ENCODE data around the gene LYZL6.

The LYZL6 gene

DNA sequence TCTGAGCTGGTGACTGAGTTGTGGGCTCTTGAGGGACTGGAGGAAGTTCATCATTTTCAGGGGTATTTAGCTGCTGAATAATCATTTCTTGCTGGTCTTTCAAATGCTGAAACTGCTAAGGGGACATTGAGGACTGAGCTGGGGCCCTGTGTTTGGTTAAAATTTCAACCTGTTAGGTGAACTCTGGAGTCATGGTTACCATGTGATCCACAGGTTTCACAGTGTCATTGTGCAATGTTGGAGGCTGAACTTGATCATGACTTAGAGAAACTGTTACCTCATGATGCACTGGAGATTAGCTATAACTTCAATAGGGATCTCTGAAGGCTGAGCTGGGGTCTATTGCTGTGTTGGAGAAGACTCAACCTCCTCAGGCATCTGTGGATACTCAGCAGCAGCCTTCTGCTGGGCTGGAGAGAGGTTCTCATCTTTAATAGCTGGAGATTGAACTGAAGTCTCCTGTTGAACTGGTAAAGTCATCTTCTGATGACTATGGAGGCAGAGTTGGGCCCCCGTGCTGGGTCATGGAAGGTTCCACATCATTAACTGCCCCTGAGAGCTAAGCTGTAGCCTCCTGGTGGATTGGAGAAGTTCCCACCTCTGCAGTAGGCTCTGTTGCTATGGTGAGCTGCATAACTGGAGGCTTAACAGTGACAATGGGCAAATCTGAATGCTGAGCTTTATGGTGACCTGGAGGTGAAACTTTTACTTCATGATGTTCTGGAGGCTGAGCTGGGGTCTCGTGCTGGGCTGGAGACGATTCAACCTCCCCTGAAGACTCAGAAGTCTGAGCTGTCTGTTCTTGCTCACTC is 28.2 kb downstream of the LYZL6 start:
- H3K27ac ChIP-seq = no peak overlapping the region
- TF ChIP-seq, protein P1, sequence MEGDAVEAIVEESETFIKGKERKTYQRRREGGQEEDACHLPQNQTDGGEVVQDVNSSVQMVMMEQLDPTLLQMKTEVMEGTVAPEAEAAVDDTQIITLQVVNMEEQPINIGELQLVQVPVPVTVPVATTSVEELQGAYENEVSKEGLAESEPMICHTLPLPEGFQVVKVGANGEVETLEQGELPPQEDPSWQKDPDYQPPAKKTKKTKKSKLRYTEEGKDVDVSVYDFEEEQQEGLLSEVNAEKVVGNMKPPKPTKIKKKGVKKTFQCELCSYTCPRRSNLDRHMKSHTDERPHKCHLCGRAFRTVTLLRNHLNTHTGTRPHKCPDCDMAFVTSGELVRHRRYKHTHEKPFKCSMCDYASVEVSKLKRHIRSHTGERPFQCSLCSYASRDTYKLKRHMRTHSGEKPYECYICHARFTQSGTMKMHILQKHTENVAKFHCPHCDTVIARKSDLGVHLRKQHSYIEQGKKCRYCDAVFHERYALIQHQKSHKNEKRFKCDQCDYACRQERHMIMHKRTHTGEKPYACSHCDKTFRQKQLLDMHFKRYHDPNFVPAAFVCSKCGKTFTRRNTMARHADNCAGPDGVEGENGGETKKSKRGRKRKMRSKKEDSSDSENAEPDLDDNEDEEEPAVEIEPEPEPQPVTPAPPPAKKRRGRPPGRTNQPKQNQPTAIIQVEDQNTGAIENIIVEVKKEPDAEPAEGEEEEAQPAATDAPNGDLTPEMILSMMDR (conservative IDR thresholded peaks at IDR 0.05) = no peak

DNA sequence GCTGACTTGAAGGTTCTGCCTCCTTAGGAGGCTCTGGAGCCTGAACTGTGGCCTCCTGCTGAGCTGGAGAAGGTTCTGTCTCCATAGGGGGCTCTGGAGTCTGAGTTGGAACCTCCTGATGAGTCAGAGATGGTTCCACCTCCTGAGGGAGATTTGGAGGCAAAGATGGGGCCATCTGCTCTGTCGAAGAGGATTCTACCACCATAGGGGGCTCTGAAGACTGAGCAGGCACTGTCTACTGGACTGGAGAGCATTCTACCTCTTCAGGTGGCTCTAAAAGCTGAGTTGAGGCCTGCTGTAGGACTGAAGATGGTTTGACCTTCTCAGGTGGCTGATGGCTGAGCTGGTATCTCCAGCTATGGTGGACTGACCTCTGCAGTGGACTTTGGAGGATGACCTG is 29.2 kb downstream of the LYZL6 start:
- TF ChIP-seq, protein P1 (conservative IDR thresholded peaks at IDR 0.05) = no peak
- H3K27ac ChIP-seq = no peak overlapping the region

DNA sequence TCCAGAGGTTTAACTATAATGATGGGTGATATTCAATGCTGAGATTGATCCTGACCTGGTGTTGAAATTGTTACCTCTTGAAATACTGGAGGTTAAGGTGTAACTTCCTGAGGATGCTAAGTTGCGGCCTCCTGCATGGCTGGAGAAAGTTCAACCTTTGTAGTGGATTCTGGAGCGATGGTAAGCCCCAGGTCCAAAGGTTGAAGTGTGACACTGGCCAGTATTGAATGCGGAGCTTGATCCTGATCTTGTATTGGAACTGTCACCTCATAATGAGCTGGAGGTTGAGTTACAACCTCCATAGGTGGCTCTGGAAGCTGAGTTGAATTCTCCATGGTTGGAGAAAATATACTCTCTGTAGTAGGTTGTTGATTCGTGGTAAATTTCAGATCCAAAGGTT is 29.9 kb downstream of the LYZL6 start:
- H3K27ac ChIP-seq = no peak overlapping the region
- TF ChIP-seq, protein P1 (conservative IDR thresholded peaks at IDR 0.05) = no peak

DNA sequence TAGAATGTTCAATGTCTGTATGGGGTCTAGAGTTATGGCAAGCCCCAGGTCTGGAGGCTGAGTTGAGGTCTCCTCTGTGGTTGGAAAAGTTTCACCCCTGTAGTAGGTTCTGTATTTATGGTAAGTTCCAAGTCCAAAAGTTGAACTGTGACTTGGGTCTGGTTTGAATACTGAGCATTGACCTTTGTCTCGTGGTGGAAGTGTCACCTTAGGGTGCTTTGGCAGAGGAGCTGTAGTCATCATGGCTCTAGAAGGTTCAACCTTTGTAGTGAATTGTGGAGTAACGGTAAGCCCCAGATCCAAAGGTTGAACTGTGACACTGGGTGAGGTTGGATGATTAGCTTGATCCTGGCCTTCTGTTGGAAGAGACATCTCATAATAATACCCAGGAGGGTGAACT is 30.6 kb downstream of the LYZL6 start:
- no peak overlapping the region for H3K27ac ChIP-seq
- TF ChIP-seq, protein P1 (conservative IDR thresholded peaks at IDR 0.05) = no peak

DNA sequence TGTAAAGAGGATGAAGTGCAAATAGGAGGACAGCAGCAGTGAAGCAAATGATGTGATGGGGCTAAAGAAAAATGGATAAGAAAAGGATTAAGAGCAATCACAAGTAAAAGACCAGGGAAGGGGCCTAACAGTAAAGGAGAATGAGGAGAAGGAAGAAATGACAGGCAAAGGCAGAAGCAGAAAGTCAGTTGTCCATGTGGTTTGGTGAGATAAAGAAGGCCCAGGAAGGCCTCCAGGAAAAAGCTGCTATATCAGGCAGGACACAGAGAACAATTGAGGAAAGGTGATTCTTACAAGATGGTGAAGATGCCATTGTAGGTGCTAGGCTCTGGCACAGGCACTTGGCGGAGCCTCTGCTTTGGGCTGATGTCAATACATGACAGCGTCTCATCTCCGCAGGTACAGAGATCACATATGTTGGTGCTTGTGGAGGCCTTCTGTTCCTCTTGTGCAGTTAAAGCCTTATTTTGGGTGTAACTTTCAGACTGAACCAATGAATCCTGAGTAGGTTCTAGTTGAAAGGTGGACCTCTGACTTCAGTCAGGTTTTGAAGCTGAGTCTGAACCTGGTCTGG is 31.1 kb downstream of the LYZL6 start:
- no peak overlapping the region for H3K27ac ChIP-seq
- TF ChIP-seq, protein P1 (conservative IDR thresholded peaks at IDR 0.05) = no peak

DNA sequence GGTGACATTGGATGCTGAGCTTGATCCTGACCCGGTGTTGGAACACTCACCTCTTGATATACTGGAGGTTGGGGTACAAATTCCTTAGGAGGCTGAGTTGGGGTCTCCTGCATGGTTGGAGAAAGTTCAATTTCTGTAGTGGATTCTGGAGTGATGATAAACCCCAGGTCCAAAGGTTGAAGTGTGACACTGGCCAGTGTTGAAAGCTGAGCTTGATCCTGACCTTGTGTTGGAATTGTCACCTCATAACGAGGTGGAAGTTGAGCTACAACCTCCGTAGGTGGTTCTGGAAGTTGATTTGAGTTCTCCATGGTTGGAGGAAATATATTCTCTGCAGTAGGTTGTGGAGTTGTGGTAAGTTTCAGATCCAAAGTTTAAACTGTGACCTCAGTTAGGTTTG is 34.1 kb downstream of the LYZL6 start:
- no peak overlapping the region for H3K27ac ChIP-seq
- TF ChIP-seq, protein P1 (conservative IDR thresholded peaks at IDR 0.05) = no peak

DNA sequence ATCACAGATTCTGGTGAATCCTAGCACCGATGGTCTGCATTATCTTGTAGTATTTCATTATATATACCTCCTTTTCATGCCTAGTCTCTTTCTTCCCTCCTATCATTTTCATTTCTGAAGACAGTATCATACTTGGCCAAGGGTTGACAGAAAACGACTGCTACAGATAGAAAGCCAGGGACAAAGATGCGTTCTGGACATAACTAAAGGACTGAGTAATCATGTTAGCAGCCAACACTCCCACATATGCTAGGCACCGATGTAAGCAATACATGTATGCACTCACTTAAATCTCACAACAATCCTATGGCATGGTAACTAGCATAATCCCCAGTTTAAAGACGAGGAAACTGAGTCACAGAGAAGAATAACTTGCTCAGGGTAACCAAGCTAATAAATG is 35.8 kb downstream of the LYZL6 start:
- no peak overlapping the region for H3K27ac ChIP-seq
- TF ChIP-seq, protein P1 (conservative IDR thresholded peaks at IDR 0.05) = no peak
